OCI-LY1 (cell line): Measurements from ENCODE around the gene CD72.
A peak's percentile ranks its signal among the peaks of the same experiment; 100 is the strongest.

ENCODE experiments used
- H2AFZ ChIP-seq: fragments of 200-600 bp; sonication (generic), shearing (Covaris generic); 2 replicates; pipeline ENCODE4 v1.6.0; 2014; ENCODE audit warnings: antibody characterized with exemption, mild to moderate bottlenecking, low read length
- H3F3A ChIP-seq: fragments of 200-600 bp; sonication (generic), shearing (Covaris generic); 2 replicates; pipeline ENCODE4 v1.6.0; 2014; ENCODE audit warnings: mild to moderate bottlenecking, antibody characterized with exemption, low read length, moderate library complexity; ENCODE audit not compliant: insufficient read depth
- H3K27ac ChIP-seq: fragments of 200-600 bp; sonication (generic); 2 replicates; pipeline ENCODE4 v1.5.1; 2014; ENCODE audit warnings: low read length, mixed run types, mild to moderate bottlenecking, low read depth; ENCODE audit not compliant: poor library complexity, severe bottlenecking
- H3K27me3 ChIP-seq: fragments of 200-600 bp; sonication (generic); 2 replicates; pipeline ENCODE4 v1.6.0; 2014; ENCODE audit warnings: antibody characterized with exemption, mild to moderate bottlenecking, low read length, moderate library complexity; ENCODE audit not compliant: insufficient read depth
- H3K36me3 ChIP-seq: fragments of 200-600 bp; sonication (generic); 2 replicates; pipeline ENCODE4 v1.6.1; 2014; ENCODE audit warnings: mild to moderate bottlenecking, antibody characterized with exemption, low read length, moderate library complexity, mixed read lengths; ENCODE audit not compliant: insufficient read depth
- H3K4me1 ChIP-seq: fragments of 200-600 bp; sonication (generic); 2 replicates; pipeline ENCODE4 v1.5.1; 2014; ENCODE audit warnings: mild to moderate bottlenecking, low read length, moderate library complexity; ENCODE audit not compliant: insufficient read depth, severe bottlenecking
- H3K4me2 ChIP-seq: fragments of 200-600 bp; sonication (generic), shearing (Covaris generic); 2 replicates; pipeline ENCODE4 v1.6.1; 2014; ENCODE audit warnings: low read length
- H3K4me3 ChIP-seq: fragments of 200-600 bp; sonication (generic); 2 replicates; pipeline ENCODE4 v1.5.1; 2014; ENCODE audit warnings: low read length, low read depth, mild to moderate bottlenecking, mixed read lengths; ENCODE audit not compliant: poor library complexity, severe bottlenecking
- H3K79me2 ChIP-seq: fragments of 200-600 bp; shearing (Covaris generic); 2 replicates; pipeline ENCODE4 v1.6.1; 2016; ENCODE audit warnings: mixed run types, low read length, mixed read lengths; ENCODE audit not compliant: insufficient read depth
- H3K9ac ChIP-seq: fragments of 200-600 bp; sonication (generic), shearing (Covaris generic); 2 replicates; pipeline ENCODE4 v1.6.1; 2014; ENCODE audit warnings: mild to moderate bottlenecking, low read length, mixed read lengths
- H3K9me2 ChIP-seq: fragments of 200-600 bp; sonication (generic), shearing (Covaris generic); 2 replicates; pipeline ENCODE4 v1.6.1; 2014; ENCODE audit warnings: low read depth, mild to moderate bottlenecking, low read length, mixed read lengths
- H3K9me3 ChIP-seq: fragments of 200-600 bp; shearing (Covaris generic); 2 replicates; pipeline ENCODE4 v1.6.1; 2014; ENCODE audit warnings: low read length, mixed read lengths
- H4K20me1 ChIP-seq: fragments of 200-600 bp; sonication (generic), shearing (Covaris generic); 2 replicates; pipeline ENCODE4 v1.6.0; 2016; ENCODE audit warnings: mild to moderate bottlenecking, low read length; ENCODE audit not compliant: insufficient read depth
- CTCF ChIP-seq: fragments of 200-600 bp; sonication (generic), shearing (Covaris generic); IDR thresholded peaks from 2 replicates; pipeline ENCODE4 v1.5.1; 2017; ENCODE audit warnings: mild to moderate bottlenecking, antibody characterized with exemption, low read length, moderate library complexity, mixed read lengths
- EZH2 ChIP-seq: fragments of 200-600 bp; sonication (generic), shearing (Covaris generic); IDR thresholded peaks from 2 replicates; pipeline ENCODE4 v1.8.0; 2017; ENCODE audit warnings: borderline replicate concordance, mixed run types, mild to moderate bottlenecking, antibody characterized with exemption, low read length, moderate library complexity, mixed read lengths

CD72 gene

GRCh38 chr9:35659340-35659739 lies 41.1 kb upstream of the CD72 start:
- H3K27me3 ChIP-seq: no peaks in the 10 kb centered on the region
- no peaks in the 10 kb centered on the region for H3F3A ChIP-seq
- no peaks in the 10 kb centered on the region for H4K20me1 ChIP-seq
- no peaks in the 10 kb centered on the region for H3K9me2 ChIP-seq
- peak overlapping the region; percentile 97 for H3K9ac ChIP-seq
- TF ChIP-seq EZH2 (no peak), CTCF (no peak)
- peaks cover 33% of the 10 kb centered on the region; the same call in 1 of the 2 replicates for H3K36me3 ChIP-seq
- peak overlapping the region; percentile 76 for H3K27ac ChIP-seq
- H2AFZ ChIP-seq: no peak overlapping the region
- H3K4me2 ChIP-seq: peak overlapping the region; percentile 91
- peak overlapping the region; percentile 90 for H3K4me3 ChIP-seq
- H3K79me2 ChIP-seq: no peaks in the 10 kb centered on the region
- peaks cover 67% of the 10 kb centered on the region for H3K4me1 ChIP-seq
- no peaks in the 10 kb centered on the region for H3K9me3 ChIP-seq

GRCh38 chr9:35658968-35659220 lies 40.7 kb upstream of the CD72 start:
- H3K9me2 ChIP-seq: no peaks in the 10 kb centered on the region
- no peaks in the 10 kb centered on the region for H4K20me1 ChIP-seq
- H2AFZ ChIP-seq: no peak overlapping the region
- H3K4me1 ChIP-seq: peaks cover 63% of the 10 kb centered on the region
- H3K27me3 ChIP-seq: no peaks in the 10 kb centered on the region
- H3K9ac ChIP-seq: peak overlapping the region; percentile 97
- TF ChIP-seq CTCF: no peak
- no peak for TF ChIP-seq EZH2
- H3K4me2 ChIP-seq: peak overlapping the region; percentile 91
- no peaks in the 10 kb centered on the region for H3F3A ChIP-seq
- H3K79me2 ChIP-seq: no peaks in the 10 kb centered on the region
- H3K27ac ChIP-seq: peak overlapping the region; percentile 76
- H3K9me3 ChIP-seq: no peaks in the 10 kb centered on the region
- H3K36me3 ChIP-seq: peaks cover 33% of the 10 kb centered on the region; the same call in 1 of the 2 replicates
- H3K4me3 ChIP-seq: peak overlapping the region; percentile 90

GRCh38 chr9:35658137-35658967 lies 40.1 kb upstream of the CD72 start, which contains the start of gene CCDC107:
CCDC107 (plus strand) TSS chr9:35658292; CDS start chr9:35658380, 88 bp downstream.
- Histone ChIP-seq H3K36me3 (peaks cover 33% of the 10 kb centered on the region; the same call in 1 of the 2 replicates), H3K9me3 (no peaks in the 10 kb centered on the region), H4K20me1 (no peaks in the 10 kb centered on the region), H2AFZ (no peak within 1 kb of the TSS), H3K27ac (peak within 1 kb of the TSS; percentile 76), H3K27me3 (no peaks in the 10 kb centered on the region), H3F3A (no peaks in the 10 kb centered on the region), H3K79me2 (no peaks in the 10 kb centered on the region), H3K9ac (peak within 1 kb of the TSS; percentile 97), H3K4me3 (peak within 1 kb of the TSS; percentile 90), H3K9me2 (no peaks in the 10 kb centered on the region), H3K4me2 (peak within 1 kb of the TSS; percentile 91), H3K4me1 (peaks cover 57% of the 10 kb centered on the region)
- peak; percentile 77 for TF ChIP-seq CTCF
- TF ChIP-seq EZH2: no peak
